IPS-NIHi7 (cell line): ENCODE data around the gene SLC9A4.

ENCODE experiments used
- DNase-seq: peaks from one replicate; pipeline ENCODE4 v3.0.0; 2012; ENCODE audit warnings: mixed read lengths; ENCODE audit errors: extremely low spot score

SLC9A4 gene

GRCh38 chr2:102473020-102473419 is at the start of gene SLC9A4:
Gene SLC9A4, plus strand, starts transcription at chr2:102473226. Its CDS starts 534 bp downstream, at chr2:102473760.
- peak; percentile 60 for DNase-seq

GRCh38 chr2:102423368-102423767 is 49.7 kb upstream of the SLC9A4 start:
- no peak for DNase-seq

- DNase-seq = no peak
These were observed 48.3 kb upstream of the SLC9A4 start for GRCh38 chr2:102424754-102425153.

- DNase-seq = no peak
These were observed 47.4 kb upstream of the SLC9A4 start for GRCh38 chr2:102425441-102426132.

GRCh38 chr2:102427249-102427648 is 45.8 kb upstream of the SLC9A4 start:
- DNase-seq = no peak

GRCh38 chr2:102428573-102428972 is 44.5 kb upstream of the SLC9A4 start:
- no peak for DNase-seq

GRCh38 chr2:102432386-102432785 is 40.6 kb upstream of the SLC9A4 start:
- DNase-seq = no peak

GRCh38 chr2:102433973-102434654 is 38.9 kb upstream of the SLC9A4 start:
- no peak for DNase-seq

- no peak for DNase-seq
These were observed 38.2 kb upstream of the SLC9A4 start for GRCh38 chr2:102434655-102435381.

GRCh38 chr2:102435741-102436140 is 37.3 kb upstream of the SLC9A4 start:
- no peak for DNase-seq

GRCh38 chr2:102436323-102436722 is 36.7 kb upstream of the SLC9A4 start:
- no peak for DNase-seq

- no peak for DNase-seq
These were observed 35.9 kb upstream of the SLC9A4 start for GRCh38 chr2:102437122-102437521.

GRCh38 chr2:102438111-102438510 is 34.9 kb upstream of the SLC9A4 start:
- no peak for DNase-seq

GRCh38 chr2:102438578-102438977 is 34.4 kb upstream of the SLC9A4 start:
- no peak for DNase-seq

GRCh38 chr2:102439065-102439695 is 33.8 kb upstream of the SLC9A4 start:
- DNase-seq = peak; percentile 16

- DNase-seq = peak; percentile 31
These were observed 29.8 kb upstream of the SLC9A4 start for GRCh38 chr2:102442967-102443828.

GRCh38 chr2:102444233-102444632 is 28.8 kb upstream of the SLC9A4 start:
- DNase-seq = no peak

GRCh38 chr2:102446936-102447335 is 26.1 kb upstream of the SLC9A4 start:
- no peak for DNase-seq

- DNase-seq = peak; percentile 38
These were observed 23.6 kb upstream of the SLC9A4 start for GRCh38 chr2:102449370-102449974.

- peak; percentile 25 for DNase-seq
These were observed 21.1 kb upstream of the SLC9A4 start for GRCh38 chr2:102451968-102452367.

GRCh38 chr2:102453501-102453900 is 19.5 kb upstream of the SLC9A4 start:
- no peak for DNase-seq
